Measurements from ENCODE around the gene GNE. TPM values are rescaled to one million over a fixed set of nuclear protein-coding genes. Genes with fewer than 3 reads are reported as not detected.

Gene GNE
- total and polyA plus RNA-seq, 4 donors = 5.1 to 18.4 (median 13.7) TPM

DNA sequence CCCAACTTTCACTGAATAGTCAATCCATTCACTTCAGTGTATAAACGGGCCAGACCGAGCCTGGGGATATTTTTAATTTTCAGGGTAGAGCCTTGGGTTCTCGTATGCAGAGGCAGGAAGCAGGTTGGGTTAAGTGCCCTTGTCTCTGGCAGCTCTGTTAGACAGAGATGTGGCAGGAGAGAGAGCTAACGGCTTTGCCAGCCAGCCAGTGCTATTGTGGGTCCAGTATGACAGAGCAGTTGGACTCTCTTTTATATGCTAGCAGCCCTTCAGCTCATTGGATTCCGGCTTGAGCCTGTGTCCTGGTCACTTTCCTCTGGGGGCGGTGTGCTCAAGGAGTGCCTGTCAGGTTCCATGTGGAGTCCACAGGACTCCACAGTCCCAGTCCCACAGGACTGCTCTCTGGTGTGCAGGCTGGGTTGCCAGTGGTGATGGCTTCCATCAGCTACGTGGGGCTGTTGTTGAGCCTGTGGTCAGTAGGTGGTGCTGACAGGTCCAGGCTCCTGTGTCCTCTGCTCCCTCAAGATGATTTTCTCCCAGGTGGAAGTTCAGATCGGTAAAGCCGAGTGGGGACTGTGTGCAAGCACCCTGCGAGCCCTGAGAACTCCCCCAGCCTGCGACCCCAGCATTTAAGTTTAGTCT is 53.2 kb downstream of the GNE start:
- H3K9ac ChIP-seq (ENCODE audit: insufficient read depth in 1 of 2, low read length in 2 of 2) = no peak overlapping the region
- 87 to 88% methylated on average over 11 of the region's 11 CpGs for WGBS, 2 donors
- no peak for DNase-seq
- no peak for ATAC-seq (ENCODE audit: insufficient read depth, low FRiP score)
- H3K4me3 ChIP-seq = no peak overlapping the region
- H3K27me3 ChIP-seq (ENCODE audit: control insufficient read depth in 3 of 3, insufficient read depth in 3 of 3, low read length in 2 of 3) = no peaks in the 10 kb centered on the region
- TF ChIP-seq, protein P1, sequence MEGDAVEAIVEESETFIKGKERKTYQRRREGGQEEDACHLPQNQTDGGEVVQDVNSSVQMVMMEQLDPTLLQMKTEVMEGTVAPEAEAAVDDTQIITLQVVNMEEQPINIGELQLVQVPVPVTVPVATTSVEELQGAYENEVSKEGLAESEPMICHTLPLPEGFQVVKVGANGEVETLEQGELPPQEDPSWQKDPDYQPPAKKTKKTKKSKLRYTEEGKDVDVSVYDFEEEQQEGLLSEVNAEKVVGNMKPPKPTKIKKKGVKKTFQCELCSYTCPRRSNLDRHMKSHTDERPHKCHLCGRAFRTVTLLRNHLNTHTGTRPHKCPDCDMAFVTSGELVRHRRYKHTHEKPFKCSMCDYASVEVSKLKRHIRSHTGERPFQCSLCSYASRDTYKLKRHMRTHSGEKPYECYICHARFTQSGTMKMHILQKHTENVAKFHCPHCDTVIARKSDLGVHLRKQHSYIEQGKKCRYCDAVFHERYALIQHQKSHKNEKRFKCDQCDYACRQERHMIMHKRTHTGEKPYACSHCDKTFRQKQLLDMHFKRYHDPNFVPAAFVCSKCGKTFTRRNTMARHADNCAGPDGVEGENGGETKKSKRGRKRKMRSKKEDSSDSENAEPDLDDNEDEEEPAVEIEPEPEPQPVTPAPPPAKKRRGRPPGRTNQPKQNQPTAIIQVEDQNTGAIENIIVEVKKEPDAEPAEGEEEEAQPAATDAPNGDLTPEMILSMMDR (IDR thresholded peaks at IDR 0.05; ENCODE audit: control extremely low read depth, extremely low read depth) = no peak
- peaks cover 0 to 15% (median 0%) of the 10 kb centered on the region in 5 donors for H3K4me1 ChIP-seq (ENCODE audit: control insufficient read depth in 5 of 5, insufficient read depth in 5 of 5, low read length in 5 of 5)
- no peak overlapping the region for H3K27ac ChIP-seq (ENCODE audit: low read depth in 1 of 2, low read length in 1 of 2)
- H3K36me3 ChIP-seq (ENCODE audit: control insufficient read depth in 4 of 4, insufficient read depth in 4 of 4, low read length in 4 of 4) = peaks cover 46 to 65% (median 54%) of the 10 kb centered on the region in 4 donors
- no peaks in the 10 kb centered on the region for H3K9me3 ChIP-seq (ENCODE audit: control insufficient read depth in 4 of 4, insufficient read depth in 3 of 4, low read length in 3 of 4)

DNA sequence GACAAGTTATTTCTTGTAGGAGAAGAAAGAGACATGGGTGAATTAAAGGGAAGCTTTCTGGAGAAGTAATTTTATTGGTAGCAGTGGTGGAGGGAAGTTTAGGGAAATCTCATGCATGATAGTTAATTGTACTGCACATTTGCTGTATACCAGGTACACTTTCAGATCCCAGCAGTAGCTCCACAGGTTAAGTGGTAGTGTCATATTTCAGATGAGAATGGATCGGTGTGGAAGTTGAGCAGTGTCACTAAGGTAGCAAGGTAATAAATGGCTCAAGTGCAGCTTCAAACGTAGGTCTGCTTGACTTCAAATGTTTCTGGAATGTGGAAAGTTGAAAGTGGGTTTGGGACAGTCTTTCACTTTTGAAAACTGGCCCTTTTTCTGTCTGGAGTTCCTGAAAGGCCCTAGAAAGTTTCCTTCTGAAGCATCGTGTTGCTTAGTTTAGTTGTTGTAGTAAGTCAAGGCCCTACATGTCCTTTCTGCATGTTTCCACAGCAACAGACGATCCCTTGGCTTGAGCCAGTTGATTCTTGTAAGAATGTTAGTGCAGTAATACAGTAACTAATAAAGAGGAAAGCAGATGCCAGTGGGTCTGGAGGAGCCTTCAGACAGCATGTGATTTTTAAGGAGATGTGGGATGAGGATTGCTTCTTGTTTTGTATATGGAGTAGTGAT is 63.8 kb downstream of the GNE start:
- WGBS, 2 donors = 48 to 67% methylated on average over 4 of the region's 4 CpGs
- Histone ChIP-seq H3K4me1 (ENCODE audit: control insufficient read depth in 5 of 5, insufficient read depth in 5 of 5, low read length in 5 of 5) (peaks cover 7 to 39% (median 20%) of the 10 kb centered on the region in 5 donors), H3K36me3 (ENCODE audit: control insufficient read depth in 4 of 4, insufficient read depth in 4 of 4, low read length in 4 of 4) (peaks cover 4 to 14% (median 7%) of the 10 kb centered on the region in 4 donors), H3K4me3 (no peak overlapping the region), H3K9ac (ENCODE audit: insufficient read depth in 1 of 2, low read length in 2 of 2) (peak overlapping the region in 1 of 2 donors; percentile 16), H3K9me3 (ENCODE audit: control insufficient read depth in 4 of 4, insufficient read depth in 3 of 4, low read length in 3 of 4) (no peaks in the 10 kb centered on the region), H3K27ac (ENCODE audit: low read depth in 1 of 2, low read length in 1 of 2) (peak overlapping the region in 1 of 2 donors; percentile 6), H3K27me3 (ENCODE audit: control insufficient read depth in 3 of 3, insufficient read depth in 3 of 3, low read length in 2 of 3) (no peaks in the 10 kb centered on the region)
- ATAC-seq (ENCODE audit: insufficient read depth, low FRiP score) (no peak), DNase-seq (peak; percentile 24 to 58 (median 40))
- TF ChIP-seq, protein P1 (IDR thresholded peaks at IDR 0.05; ENCODE audit: control extremely low read depth, extremely low read depth) = no peak

DNA sequence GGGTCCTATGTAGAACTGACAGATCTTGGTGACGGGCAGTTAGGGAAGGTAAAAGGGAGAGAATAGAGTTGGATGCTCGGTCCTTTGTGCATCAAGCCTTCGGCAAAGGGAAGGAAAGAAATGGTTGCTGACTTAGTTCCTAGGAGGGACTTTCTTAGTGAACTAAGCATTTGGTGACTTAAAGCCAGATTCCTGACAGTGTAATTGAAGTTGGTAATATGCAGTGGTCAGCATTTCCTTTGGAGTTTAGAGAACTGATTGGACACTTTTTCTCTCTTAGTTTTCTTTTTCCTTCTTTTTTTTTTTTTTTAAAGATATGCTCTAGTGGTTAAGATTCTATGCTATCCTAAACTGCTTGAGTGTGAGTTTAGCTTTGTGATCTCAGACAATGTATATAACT is 65.2 kb downstream of the GNE start:
- peaks cover 0 to 2% (median 0%) of the 10 kb centered on the region in 3 donors for H3K27me3 ChIP-seq (ENCODE audit: control insufficient read depth in 3 of 3, insufficient read depth in 3 of 3, low read length in 2 of 3)
- TF ChIP-seq, protein P1 (IDR thresholded peaks at IDR 0.05; ENCODE audit: control extremely low read depth, extremely low read depth) = no peak
- H3K27ac ChIP-seq (ENCODE audit: low read depth in 1 of 2, low read length in 1 of 2) = no peak overlapping the region
- peak overlapping the region; percentile 29 to 73 for H3K9ac ChIP-seq (ENCODE audit: insufficient read depth in 1 of 2, low read length in 2 of 2)
- H3K9me3 ChIP-seq (ENCODE audit: control insufficient read depth in 4 of 4, insufficient read depth in 3 of 4, low read length in 3 of 4) = no peaks in the 10 kb centered on the region
- no peak for ATAC-seq (ENCODE audit: insufficient read depth, low FRiP score)
- WGBS, 2 donors = 66 to 69% methylated on average over 3 of the region's 3 CpGs
- no peak overlapping the region for H3K4me3 ChIP-seq
- peak in 1 of 3 donors; percentile 19 for DNase-seq
- peaks cover 0 to 5% (median 1%) of the 10 kb centered on the region in 4 donors for H3K36me3 ChIP-seq (ENCODE audit: control insufficient read depth in 4 of 4, insufficient read depth in 4 of 4, low read length in 4 of 4)
- H3K4me1 ChIP-seq (ENCODE audit: control insufficient read depth in 5 of 5, insufficient read depth in 5 of 5, low read length in 5 of 5) = peaks cover 7 to 39% (median 20%) of the 10 kb centered on the region in 5 donors
